HG03571 (cell line): ENCODE measurements around the gene IL15RA.
"Not testable (repeated sequence)": the region's sequence is repeated elsewhere in the genome, so short reads cannot be mapped to it uniquely, and the experiment has no call there.

Experiments used
- ATAC-seq: cut with Tn5 transposase; IDR thresholded peaks from one replicate; pipeline ENCODE4 v1.9.1; 2021; ENCODE audit not compliant: unreplicated experiment

The IL15RA gene

DNA sequence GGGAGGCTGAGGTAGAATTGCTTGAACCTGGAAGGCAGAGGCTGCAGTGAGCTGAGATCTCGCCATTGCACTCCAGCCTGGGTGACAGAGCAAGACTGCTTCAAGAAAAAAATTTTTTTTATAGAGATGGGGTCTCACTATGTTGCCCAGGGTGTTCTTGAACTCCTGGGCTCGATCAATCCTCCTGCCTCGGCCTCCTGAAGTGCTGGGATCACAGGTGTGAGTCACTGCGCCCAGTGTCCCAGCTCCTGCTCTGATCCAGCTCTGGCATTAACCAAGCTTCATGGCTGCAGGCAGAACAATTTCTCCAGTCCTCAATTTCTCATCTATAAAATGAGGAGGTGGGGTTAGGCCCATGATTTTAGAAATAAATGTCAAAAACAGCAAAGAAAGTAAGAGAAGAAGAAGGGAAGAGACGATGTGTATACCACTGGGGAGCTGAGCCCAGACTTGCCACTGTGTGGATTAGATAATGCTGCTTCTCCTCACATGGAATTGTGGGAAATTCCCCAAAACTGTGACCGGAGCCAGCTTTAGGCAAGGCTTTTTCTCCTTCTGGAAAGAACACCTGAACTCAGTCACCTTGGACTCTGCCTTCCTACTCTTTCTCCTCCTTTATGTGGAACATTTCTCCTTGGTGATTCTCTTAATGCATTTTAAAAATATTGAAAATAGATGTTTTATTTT lies 25.5 kb downstream of the IL15RA start:
- no peak for ATAC-seq

DNA sequence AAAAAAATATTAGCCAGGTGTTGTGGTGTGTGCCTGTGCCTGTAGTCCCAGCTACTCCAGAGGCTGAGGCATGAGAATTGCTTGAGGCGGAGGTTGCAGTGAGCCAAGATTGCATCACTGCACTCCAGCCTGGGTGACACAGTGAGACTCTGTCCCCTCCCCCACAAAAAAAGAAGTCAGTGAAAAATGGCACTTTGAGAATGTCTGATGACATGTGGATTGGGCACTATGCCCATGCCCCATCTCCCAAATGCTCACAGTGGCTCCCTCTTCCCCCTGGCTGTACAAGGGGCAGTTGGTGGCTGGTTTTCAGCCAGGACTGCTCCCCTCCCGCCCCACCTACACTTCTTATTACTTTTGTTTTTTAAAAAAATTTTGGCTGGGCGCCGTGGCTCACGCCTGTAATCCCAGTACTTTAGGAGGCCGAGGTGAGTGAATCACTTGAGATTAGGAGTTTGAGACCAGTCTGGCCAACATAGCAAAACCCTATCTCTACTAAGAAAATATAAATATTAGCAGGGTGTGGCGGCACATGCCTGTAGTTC lies 26.1 kb downstream of the IL15RA start:
- ATAC-seq: no peak

GRCh38 chr10:5949009-5949759 lies 28.2 kb downstream of the IL15RA start:
- no peak for ATAC-seq

DNA sequence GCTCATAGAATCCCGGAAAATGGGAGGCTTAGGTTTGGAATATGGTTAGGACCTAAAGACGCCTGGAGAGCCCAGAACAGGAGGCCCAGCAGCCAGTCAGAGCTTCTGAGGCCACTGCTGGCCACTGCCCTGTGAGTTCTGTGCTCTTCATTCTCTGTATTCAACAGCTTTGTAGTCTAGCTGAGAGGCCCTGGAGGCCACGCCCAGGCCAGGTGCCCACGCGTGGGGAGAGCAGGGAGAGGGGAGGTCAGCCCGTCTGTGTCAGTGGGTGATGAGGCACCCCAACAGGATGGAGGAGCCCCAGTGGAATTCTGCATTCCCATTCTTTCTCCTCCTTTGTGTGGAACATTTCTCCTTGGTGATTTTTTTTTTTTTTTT lies 29.1 kb downstream of the IL15RA start:
- no peak for ATAC-seq

DNA sequence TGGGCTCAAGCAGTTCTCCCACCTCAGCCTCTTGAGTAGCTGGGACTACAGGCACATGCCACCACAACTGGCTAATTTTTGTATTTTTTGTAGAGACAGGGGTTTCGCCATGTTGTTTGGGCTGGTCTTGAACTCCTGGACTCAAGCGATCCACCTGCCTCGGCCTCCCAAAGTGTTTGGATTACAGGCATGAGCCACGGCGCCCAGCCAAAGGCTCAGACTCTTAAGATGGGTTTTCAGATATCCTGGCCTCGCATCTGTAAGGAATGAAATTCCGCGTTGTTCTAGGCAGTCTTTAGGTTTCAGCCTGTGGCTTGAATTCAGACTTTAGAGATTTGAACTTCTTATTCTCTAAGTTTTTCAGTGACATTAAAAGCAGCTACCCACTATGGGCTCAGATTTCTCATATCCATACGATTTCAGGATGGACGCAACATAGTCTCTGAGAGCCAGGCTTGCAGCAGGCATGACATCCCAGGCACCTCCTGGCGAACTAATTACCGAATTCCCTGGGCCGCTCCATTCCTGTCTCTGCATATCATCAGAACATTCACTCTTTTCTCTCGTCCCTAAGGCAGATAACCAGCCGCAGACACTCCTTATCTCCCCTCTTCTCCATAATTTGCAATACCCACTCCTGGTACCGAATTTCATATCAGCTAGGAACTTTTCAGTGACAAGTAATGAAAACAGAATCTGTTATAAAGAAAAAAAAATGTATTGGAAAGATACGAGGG lies 29.7 kb downstream of the IL15RA start:
- no peak for ATAC-seq

GRCh38 chr10:5946786-5947185 lies 30.6 kb downstream of the IL15RA start:
- ATAC-seq: no peak

- ATAC-seq: not testable (repeated sequence)
Observed at GRCh38 chr10:5946419-5946775, 30.9 kb downstream of the IL15RA start.

DNA sequence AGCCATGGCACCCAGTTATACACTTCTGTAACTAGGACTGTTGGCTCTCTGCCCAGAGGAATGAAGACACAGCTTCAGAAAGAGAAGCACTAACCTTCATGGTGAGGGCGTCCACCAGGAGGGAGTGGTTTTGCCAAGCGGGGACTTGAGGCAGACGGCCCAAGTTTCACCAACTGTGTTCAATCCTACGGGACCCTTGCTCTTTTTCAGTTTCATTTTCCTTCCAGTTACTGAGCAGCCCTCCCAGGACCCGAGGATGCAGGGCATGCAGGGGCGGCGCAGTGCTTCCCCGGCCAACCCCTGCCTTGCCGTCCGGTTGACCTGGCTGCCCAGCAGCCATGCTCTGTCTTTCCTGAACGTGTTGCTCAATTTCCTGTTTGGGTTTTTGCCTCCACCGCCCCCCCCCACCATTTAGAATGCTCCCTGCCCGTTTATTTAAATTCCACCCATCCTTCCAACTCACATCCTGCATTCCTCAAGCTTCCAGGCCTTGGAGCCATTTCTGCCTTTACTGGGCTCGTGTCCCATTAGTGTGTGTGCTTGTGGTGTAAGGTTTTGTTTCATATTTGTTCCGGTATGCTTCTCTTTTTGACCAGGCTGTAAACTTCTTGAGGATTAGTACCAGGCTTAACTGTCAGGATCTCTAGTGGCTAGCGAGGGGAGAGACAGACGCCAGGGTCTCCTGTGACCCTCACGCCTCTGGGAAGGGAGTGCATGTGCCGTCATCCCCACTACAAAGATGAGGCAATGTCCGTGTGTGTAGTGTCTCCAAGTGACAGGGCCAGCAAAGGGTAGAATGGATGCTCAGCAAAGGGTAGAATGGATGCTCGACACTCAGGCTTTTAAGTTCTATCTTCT lies 31.6 kb downstream of the IL15RA start:
- ATAC-seq: no peak

GRCh38 chr10:5945190-5945509 lies 32.2 kb downstream of the IL15RA start:
- ATAC-seq: no peak

GRCh38 chr10:5944389-5945189 lies 32.8 kb downstream of the IL15RA start:
- ATAC-seq: no peak

DNA sequence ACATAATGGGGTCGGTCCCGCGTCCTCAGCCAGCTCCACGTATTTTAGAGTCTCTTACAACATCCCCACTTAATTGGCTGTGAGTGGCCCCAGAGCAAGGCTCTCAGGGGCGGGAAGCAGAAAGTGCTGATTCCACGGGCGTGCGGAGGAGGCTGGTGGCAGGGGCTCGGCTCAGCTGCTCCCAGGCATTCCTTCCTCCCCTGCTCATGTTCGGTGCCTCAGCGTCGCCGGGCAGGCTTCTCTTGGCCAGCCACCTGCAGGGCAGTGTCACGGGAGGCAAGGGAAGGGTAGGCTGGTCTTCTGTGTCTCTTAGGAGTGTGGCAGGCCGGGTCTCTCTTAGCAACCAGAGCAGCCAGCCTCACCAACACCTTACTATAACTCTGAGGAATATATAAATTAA lies 33.8 kb downstream of the IL15RA start:
- no peak for ATAC-seq

- no peak for ATAC-seq
Observed at GRCh38 chr10:5942474-5942873, 34.9 kb downstream of the IL15RA start.

GRCh38 chr10:5942001-5942400 lies 35.3 kb downstream of the IL15RA start:
- ATAC-seq: no peak

DNA sequence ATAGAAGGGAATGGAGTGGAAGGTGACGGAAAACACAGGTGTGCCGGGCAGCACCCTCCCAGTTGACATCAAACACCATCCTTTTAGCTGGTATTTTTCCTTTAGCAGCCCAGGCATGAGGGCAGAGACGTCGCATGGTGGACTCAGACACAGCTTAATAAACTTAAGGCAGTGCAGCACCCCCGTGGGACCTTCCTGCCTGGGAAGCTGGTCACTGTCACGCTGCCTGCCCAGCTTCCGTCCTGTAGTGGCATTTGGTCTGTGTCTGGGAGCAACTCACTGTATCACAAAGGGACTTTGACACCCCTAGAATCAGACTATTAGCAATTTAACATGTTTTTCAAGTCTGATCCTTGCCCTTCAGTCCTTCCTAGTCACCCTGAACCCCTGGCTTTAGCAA lies 35.8 kb downstream of the IL15RA start:
- no peak for ATAC-seq

DNA sequence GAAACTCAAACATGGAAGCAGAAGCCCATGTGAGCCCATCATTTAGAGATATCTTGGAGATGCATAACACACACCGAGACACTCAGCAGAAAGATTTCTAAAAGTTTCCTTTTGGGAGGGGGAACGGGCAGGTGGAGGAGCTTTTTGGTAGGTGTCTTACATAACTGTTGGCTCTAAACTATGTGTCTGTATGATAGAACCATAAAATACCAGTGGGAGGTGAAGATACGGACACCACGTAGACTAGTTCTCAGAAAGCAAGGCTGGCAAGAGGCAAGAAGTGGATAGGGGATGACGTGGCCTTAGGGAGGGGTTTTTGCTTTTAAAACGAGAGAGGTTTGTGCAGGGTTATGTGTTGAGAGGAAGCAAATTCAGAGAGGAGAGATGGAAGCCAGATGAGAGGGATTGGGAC lies 36.5 kb downstream of the IL15RA start:
- ATAC-seq: no peak

GRCh38 chr10:5938291-5938690 lies 39.1 kb downstream of the IL15RA start:
- no peak for ATAC-seq

DNA sequence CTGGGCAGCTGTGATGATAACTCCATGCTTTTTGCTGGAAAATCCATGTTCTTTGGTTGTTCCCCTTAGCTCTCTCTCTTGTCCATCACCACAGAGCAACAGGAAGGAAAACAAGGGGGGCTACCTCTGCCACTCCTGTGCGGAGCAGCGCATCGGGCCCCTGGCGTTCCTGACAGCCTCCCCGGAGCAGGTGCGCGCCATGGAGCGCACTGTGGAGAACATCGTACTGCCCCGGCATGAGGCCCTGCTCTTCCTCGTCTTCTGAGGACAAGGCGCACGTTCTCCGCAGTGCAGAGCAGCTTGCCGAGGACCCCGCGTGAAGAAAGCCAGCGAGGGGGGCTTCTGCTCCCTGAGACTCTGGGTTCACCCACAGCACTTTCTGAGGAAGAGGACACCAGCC lies 40.3 kb downstream of the IL15RA start:
- no peak for ATAC-seq

DNA sequence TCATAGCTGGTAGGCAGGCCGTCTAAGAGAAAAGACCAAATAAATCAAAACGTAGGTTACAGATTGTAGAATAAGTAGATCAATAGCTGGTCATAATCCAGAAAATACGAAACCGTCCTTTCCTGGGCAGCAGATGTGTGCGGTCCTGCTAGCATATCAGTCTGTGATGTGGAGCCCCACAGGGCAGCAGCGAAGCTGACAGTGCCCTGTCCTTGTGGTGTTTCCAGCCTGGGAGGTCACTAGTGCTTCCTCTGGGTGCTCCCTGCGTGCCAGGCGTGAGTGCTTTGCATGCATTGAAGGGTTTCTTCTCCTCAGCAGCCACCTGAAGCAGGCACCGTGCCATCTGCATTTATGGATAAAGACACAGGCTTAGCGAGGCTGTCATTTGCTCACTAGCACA lies 41.7 kb downstream of the IL15RA start:
- ATAC-seq: no peak

GRCh38 chr10:5933909-5934546 lies 43.3 kb downstream of the IL15RA start:
- ATAC-seq: no peak

DNA sequence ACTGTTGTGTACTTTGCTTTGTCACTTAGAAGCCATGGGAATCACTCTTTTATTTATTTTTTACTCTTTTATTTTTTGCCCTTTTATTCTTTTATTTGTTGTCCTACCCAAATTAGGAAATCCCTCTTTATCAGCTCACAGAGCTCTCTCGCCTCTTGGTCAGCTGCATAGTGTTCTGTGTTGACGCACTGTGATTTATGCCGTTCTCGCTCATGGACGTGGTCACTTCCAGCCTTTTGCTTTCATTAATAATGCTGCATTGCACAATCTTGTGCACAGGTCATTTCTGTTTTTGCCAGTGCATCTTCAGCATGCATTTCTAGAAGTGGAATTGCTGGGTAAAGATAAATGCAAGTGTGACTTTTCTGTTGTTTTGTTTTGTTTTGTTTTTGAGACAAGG lies 45.0 kb downstream of the IL15RA start:
- ATAC-seq: no peak
